HepG2 (cell line): ENCODE results near the gene TMEM156. TPM values are rescaled to one million over a fixed set of nuclear protein-coding genes. Genes with fewer than 3 reads are reported as not detected.

Source experiments
- ATAC-seq: fragments of 200-7000 bp; cut with Tn5 transposase; 3 replicates; pipeline ENCODE4 v1.9.1; 2020; ENCODE audit warnings: mild to moderate bottlenecking, moderate library complexity
- BruUV-seq: library from RNA; stranded (reverse); fragments of 400-500 nt; replicated peaks from 2 replicates; lab custom pipeline; 2021; lab: Mats Ljungman, UMichigan
- CTCF ChIA-PET: fragments of 300-600 bp; formaldehyde crosslinking; extraction: SDS; loops from one replicate; lab custom pipeline; 2021; ENCODE audit warnings: low total read pairs, inconsistent platforms, low intra/inter-chr PET ratio; lab: Yijun Ruan, JAX
- POLR2A ChIA-PET: fragments of 350-600 bp; sonication (Branson Sonifier 250); formaldehyde crosslinking; loops from one replicate; lab custom pipeline; 2020; ENCODE audit warnings: antibody characterized with exemption, inconsistent platforms; lab: Yijun Ruan, JAX
- DNase-seq: peaks from one replicate; pipeline ENCODE4 v3.0.0-alpha.2; 2015; ENCODE audit warnings: low spot score
- FAIRE-seq: peaks from 3 replicates; lab custom pipeline; 2011; peaks lifted over from hg19 to GRCh38; lab: Jason Lieb, UNC
- H2AFZ ChIP-seq: one replicate; pipeline ENCODE4 v1.6.1; 2011; ENCODE audit warnings: low read length, inconsistent platforms
- H3K27ac ChIP-seq: fragments of 300-600 bp; 3 replicates; pipeline ENCODE4 v1.8.0; 2011; ENCODE audit warnings: mixed run types, mild to moderate bottlenecking, mixed read lengths, low read length, inconsistent platforms; ENCODE audit not compliant: insufficient read depth; ENCODE audit errors: extremely low read length
- H3K27me3 ChIP-seq, 2 experiments: fragments of 200-600 bp in 1 of 2; 2 replicates in 1 of 2; 3 replicates in 1 of 2; pipeline versions ENCODE4 v1.6.0 to v1.8.0; 2011; ENCODE audit warnings: low read length in 2 of 2, mild to moderate bottlenecking in 2 of 2, moderate library complexity in 2 of 2, inconsistent platforms in 1 of 2; ENCODE audit not compliant: insufficient read depth in 2 of 2, control insufficient read depth in 1 of 2
- H3K36me3 ChIP-seq, 2 experiments: fragments of 200-600 bp in 1 of 2; replicated peaks in 1 of 2; 2 replicates in 1 of 2; 3 replicates in 1 of 2; pipeline versions ENCODE4 v1.5.1 to v1.8.0; 2011; ENCODE audit warnings: low read length in 2 of 2, inconsistent platforms in 1 of 2; ENCODE audit not compliant: insufficient read depth in 2 of 2, control insufficient read depth in 1 of 2
- H3K4me1 ChIP-seq: 2 replicates; pipeline ENCODE4 v1.5.1; 2012; ENCODE audit warnings: low read length, inconsistent platforms; ENCODE audit not compliant: insufficient read depth
- H3K4me2 ChIP-seq: 2 replicates; pipeline ENCODE4 v1.6.0; 2011; ENCODE audit warnings: low read depth, low read length, inconsistent platforms
- H3K4me3 ChIP-seq, 3 experiments: fragments of 200-600 bp in 1 of 3; sonication (generic), shearing (Covaris generic) in 1 of 3; replicated peaks in 1 of 3; 2 replicates each; pipeline ENCODE4 v1.5.1; 2011 to 2016; ENCODE audit warnings: low read length in 3 of 3, inconsistent platforms in 2 of 3, low read depth in 2 of 3, mild to moderate bottlenecking in 2 of 3, control low read depth in 1 of 3, mixed read lengths in 1 of 3; ENCODE audit not compliant: insufficient read depth in 1 of 3
- H3K79me2 ChIP-seq: one replicate; pipeline ENCODE4 v1.6.1; 2011; ENCODE audit warnings: low read length, inconsistent platforms; ENCODE audit not compliant: insufficient read depth
- H3K9ac ChIP-seq: 2 replicates; pipeline ENCODE4 v1.6.0; 2011; ENCODE audit warnings: mild to moderate bottlenecking, low read depth, low read length, inconsistent platforms; ENCODE audit not compliant: insufficient read depth
- H3K9me3 ChIP-seq: 2 replicates; pipeline ENCODE4 v1.5.1; 2012; ENCODE audit warnings: mild to moderate bottlenecking, low read length
- H4K20me1 ChIP-seq: 2 replicates; pipeline ENCODE4 v1.6.0; 2011; ENCODE audit warnings: inconsistent platforms, mild to moderate bottlenecking, low read length, moderate library complexity; ENCODE audit not compliant: insufficient read depth
- ARNT ChIP-seq: fragments of 450-650 bp; IDR thresholded peaks from 2 replicates; pipeline ENCODE4 v1.6.1; 2017
- HMGXB4 ChIP-seq, 2 experiments: sonication (generic) in 1 of 2; formaldehyde crosslinking in 1 of 2; IDR thresholded peaks; 2 replicates each; pipeline versions ENCODE4 v1.4.0 to v1.6.1; 2018 to 2020; ENCODE audit warnings: missing genetic modification reagents in 2 of 2, borderline replicate concordance in 1 of 2, low read depth in 1 of 2, mild to moderate bottlenecking in 1 of 2, missing biosample characterization in 1 of 2
- KAT8 ChIP-seq: IDR thresholded peaks from 2 replicates; pipeline ENCODE4 v1.6.1; 2016; ENCODE audit warnings: missing genetic modification reagents, missing compliant biosample characterization
- KDM5A ChIP-seq: fragments of 200-600 bp; sonication (generic); IDR thresholded peaks from 2 replicates; pipeline ENCODE4 v1.7.0; 2018; ENCODE audit warnings: antibody characterized with exemption, mild to moderate bottlenecking, low read length, borderline replicate concordance
- MYC ChIP-seq: sonication (generic); formaldehyde crosslinking; IDR thresholded peaks from 2 replicates; pipeline ENCODE4 v1.9.0; 2021; ENCODE audit warnings: missing genetic modification reagents, borderline replicate concordance
- MZF1 ChIP-seq: sonication (generic); formaldehyde crosslinking; IDR thresholded peaks from 2 replicates; pipeline ENCODE4 v1.8.1; 2023; ENCODE audit warnings: mild to moderate bottlenecking, missing genetic modification reagents, borderline replicate concordance
- NFATC3 ChIP-seq: sonication (generic); formaldehyde crosslinking; IDR thresholded peaks from 2 replicates; pipeline ENCODE4 v1.5.1; 2020; ENCODE audit warnings: mild to moderate bottlenecking, missing genetic modification reagents
- NR3C1 ChIP-seq: sonication (generic); formaldehyde crosslinking; IDR thresholded peaks from 2 replicates; pipeline ENCODE4 v1.4.0; 2020; ENCODE audit warnings: missing genetic modification reagents
- RARA ChIP-seq: IDR thresholded peaks from 2 replicates; pipeline ENCODE4 v1.6.1; 2016; ENCODE audit warnings: missing genetic modification reagents, missing compliant biosample characterization
- REXO4 ChIP-seq: sonication (generic); formaldehyde crosslinking; IDR thresholded peaks from 2 replicates; pipeline ENCODE4 v1.8.0; 2022; ENCODE audit warnings: missing genetic modification reagents, mild to moderate bottlenecking, borderline replicate concordance
- SIN3A ChIP-seq: IDR thresholded peaks from 2 replicates; pipeline ENCODE4 v1.6.1; 2011; ENCODE audit warnings: low read depth, mild to moderate bottlenecking, control low read depth, low read length, borderline replicate concordance
- SRF ChIP-seq: IDR thresholded peaks from 2 replicates; pipeline ENCODE4 v1.6.1; 2011; ENCODE audit warnings: mild to moderate bottlenecking, low read depth, low read length, moderate library complexity
- TFDP1 ChIP-seq: IDR thresholded peaks from 2 replicates; pipeline ENCODE4 v1.6.1; 2016; ENCODE audit warnings: missing compliant biosample characterization, missing genetic modification reagents, borderline replicate concordance
- ZBTB39 ChIP-seq: sonication (generic); formaldehyde crosslinking; IDR thresholded peaks from 2 replicates; pipeline ENCODE4 v1.5.0; 2020; ENCODE audit warnings: missing genetic modification reagents
- ZFP62 ChIP-seq: sonication (generic); formaldehyde crosslinking; IDR thresholded peaks from 2 replicates; pipeline ENCODE4 v1.4.0; 2020; ENCODE audit warnings: missing genetic modification reagents
- ZNF484 ChIP-seq: sonication (generic); formaldehyde crosslinking; IDR thresholded peaks from 2 replicates; pipeline ENCODE4 v1.5.1; 2020; ENCODE audit warnings: mild to moderate bottlenecking, low read depth, missing genetic modification reagents, borderline replicate concordance
- ZNF691 ChIP-seq: sonication (generic); formaldehyde crosslinking; IDR thresholded peaks from 2 replicates; pipeline ENCODE4 v1.4.0; 2020; ENCODE audit warnings: missing genetic modification reagents, low read depth, mild to moderate bottlenecking, borderline replicate concordance
- WGBS: methylation state at CpG from one replicate; pipeline ENCODE4 v1.1.6; 2017; ENCODE audit warnings: low lambda C conversion rate; 5-methylcytosine and 5-hydroxymethylcytosine counted together
- in situ Hi-C: cut with HindIII; loops from 2 replicates; pipeline ENCODE4 v1.10.0; 2017; ENCODE audit warnings: low pct_unique_long_range_greater_than_20kb; ENCODE audit not compliant: extremely low pct_ligation_motif_present
- intact Hi-C: fragments of 100-400 bp; cut with micrococcal nuclease; formaldehyde crosslinking; loops from one replicate; pipeline ENCODE4 v1.10.0; 2022; ENCODE audit not compliant: unreplicated experiment
- polyA plus RNA-seq, 8 experiments: library from polyadenylated mRNA; depleted of rRNA in 3 of 8; stranded (reverse) in 7 of 8; unstranded in 1 of 8; fragments of >200 nt; fragmentation: Illumina TruSeq in 4 of 8; extraction: Trizol in 4 of 8; gene quantifications; 2 replicates each; pipeline versions ENCODE4 v1.2.1 to v1.2.3, GENCODE V29; 2011 to 2016; ENCODE audit warnings: low read depth in 4 of 8, missing spikeins in 1 of 8, mixed read lengths in 1 of 8; ENCODE audit not compliant: insufficient read depth in 1 of 8
- total RNA-seq, 5 experiments: library from RNA; depleted of rRNA; stranded (reverse); fragments of >200 nt; fragmentation: Illumina TruSeq; extraction: Trizol; gene quantifications; 2 replicates each; pipeline ENCODE4 v1.2.3, GENCODE V29; 2016; ENCODE audit warnings: low read depth in 1 of 5

The TMEM156 gene
- total and polyA plus RNA-seq, 2 of the 13 experiments (the other 11 are each of a cell fraction or from before 2014, with no cell fraction given), result 1.6 TPM; not detected in 1

GRCh38 chr4:39066371-39066770 is 34.2 kb upstream of the TMEM156 start:
- Histone ChIP-seq H4K20me1 (no peaks in the 10 kb centered on the region), H3K4me1 (peaks cover 3% of the 10 kb centered on the region), H3K9me3 (no peaks in the 10 kb centered on the region), H3K79me2 (peaks cover 18% of the 10 kb centered on the region), H3K4me2 (no peak overlapping the region), H3K9ac (no peak overlapping the region), H3K27ac (no peak overlapping the region), H2AFZ (no peak overlapping the region), H3K36me3 (peaks cover 0 to 1% of the 10 kb centered on the region in 2 experiments; a peak in 2 of 5 replicates), H3K27me3 (no peaks in the 10 kb centered on the region), H3K4me3 (no peak overlapping the region)
- in situ Hi-C loops (no loop called here), intact Hi-C loops (no loop called here)
- POLR2A ChIA-PET, result no interaction called here
- BruUV-seq, result no TSS peak
- DNase-seq (no peak), ATAC-seq (no peak), FAIRE-seq (peak; percentile 26)
- no peak for TF ChIP-seq SIN3A
- TF ChIP-seq KAT8 (CRISPR knock-in tag), result no peak
- TF ChIP-seq RARA (CRISPR knock-in tag), result no peak
- TF ChIP-seq NR3C1 (CRISPR knock-in tag), result no peak
- no peak for TF ChIP-seq HMGXB4 (CRISPR knock-in tag; IDR thresholded peaks at IDR 0.05; ENCODE audit: borderline replicate concordance in 1 of 2, low read depth in 1 of 2)
- TF ChIP-seq SRF, result no peak
- no peak for TF ChIP-seq MYC (CRISPR knock-in tag)
- TF ChIP-seq ARNT, result no peak
- TF ChIP-seq ZBTB39, result no peak
- no peak for TF ChIP-seq KDM5A
- TF ChIP-seq REXO4 (CRISPR knock-in tag), result no peak
- no peak for TF ChIP-seq ZNF484 (CRISPR knock-in tag)
- no peak for TF ChIP-seq ZNF691
- no peak for TF ChIP-seq ZFP62 (CRISPR knock-in tag)
- TF ChIP-seq NFATC3, result no peak
- no peak for TF ChIP-seq MZF1 (CRISPR knock-in tag)
- no peak for TF ChIP-seq TFDP1
- CTCF ChIA-PET, result no interaction called here
- WGBS, result 99% methylated on average over 2 of the region's 2 CpGs
